HG03571 (cell line): Measurements from ENCODE around the gene TBC1D21.

ENCODE experiments used
- ATAC-seq: cut with Tn5 transposase; IDR thresholded peaks from one replicate; pipeline ENCODE4 v1.9.1; 2021; ENCODE audit not compliant: unreplicated experiment

TBC1D21 gene

DNA sequence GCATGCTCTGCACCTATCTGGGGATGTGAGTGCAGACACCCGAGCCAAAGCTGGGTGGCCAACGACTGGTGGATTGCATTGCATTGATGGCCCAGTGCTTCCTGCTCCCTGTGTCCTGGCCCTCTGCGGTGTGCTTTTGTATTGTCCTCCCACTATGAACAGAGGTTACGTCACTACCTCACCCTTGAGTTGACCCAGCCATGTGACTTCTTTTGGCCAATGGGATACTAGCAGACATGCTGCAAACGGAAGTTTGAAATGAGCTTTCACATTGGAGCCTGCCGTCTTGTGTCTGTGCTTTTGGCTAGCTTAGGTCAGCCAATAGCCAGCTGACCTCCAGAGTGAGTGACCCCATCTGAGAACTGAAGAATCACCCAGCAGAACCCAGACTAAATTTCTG, 15.3 kb upstream of the TBC1D21 start:
- ATAC-seq = no peak

DNA sequence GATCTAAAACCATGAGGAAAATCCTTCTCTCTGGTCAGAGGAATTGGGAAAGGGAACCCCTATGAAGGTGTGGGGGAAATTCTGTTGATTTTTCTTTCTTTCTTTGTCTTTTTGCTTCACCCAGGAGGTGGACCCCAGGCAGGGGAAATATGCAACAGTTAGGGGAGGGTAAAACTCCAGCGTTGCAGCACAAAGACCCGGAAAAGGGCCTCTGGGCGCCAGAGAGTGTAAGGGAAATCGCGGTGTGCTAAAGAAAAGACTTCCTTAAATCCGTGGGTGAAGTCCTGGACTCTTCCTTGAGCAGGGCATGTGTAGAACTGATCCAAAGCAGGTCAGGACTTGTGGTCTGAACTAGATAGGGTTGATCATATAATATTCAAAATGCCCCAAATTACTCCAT, 11.1 kb upstream of the TBC1D21 start:
- no peak for ATAC-seq

DNA sequence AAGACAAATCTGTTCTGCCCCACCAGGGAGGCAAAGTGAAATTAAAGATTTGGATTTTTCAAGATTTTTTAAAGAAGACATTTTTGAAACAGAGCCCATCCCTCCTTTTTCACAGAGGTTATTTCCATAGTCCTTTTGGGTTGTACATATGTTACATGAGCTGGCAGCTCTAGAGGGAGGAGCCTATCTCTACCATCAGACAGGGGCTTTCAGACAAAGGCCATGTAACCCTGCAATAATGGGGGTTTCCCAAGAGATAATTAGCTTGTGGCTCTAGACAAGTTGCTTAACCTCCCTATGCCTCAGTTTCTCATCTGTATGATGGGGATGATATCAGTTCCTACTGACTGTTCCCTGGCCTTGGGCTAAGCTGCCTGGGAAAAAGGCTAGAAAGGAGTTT, 8.0 kb upstream of the TBC1D21 start:
- ATAC-seq = no peak

DNA sequence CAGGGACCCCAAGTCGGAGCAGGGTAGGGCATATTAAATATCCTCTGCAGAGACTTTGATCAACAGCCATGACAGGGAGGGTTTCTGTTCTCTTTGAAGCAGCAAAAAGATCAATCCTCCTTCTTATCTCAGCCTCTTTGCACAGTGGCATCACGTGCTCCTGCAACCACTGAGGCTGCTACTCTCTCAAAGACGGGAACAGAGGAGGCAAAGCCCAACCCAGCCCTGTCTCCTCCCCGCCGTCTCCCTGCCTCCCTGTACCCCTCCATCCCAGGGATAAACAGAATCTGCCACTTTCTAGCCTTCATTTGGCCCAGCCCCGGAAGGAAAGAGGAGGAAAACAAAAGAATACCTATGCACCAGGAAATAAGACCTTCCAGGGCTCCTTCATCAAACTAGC, 7.5 kb upstream of the TBC1D21 start:
- no peak for ATAC-seq

DNA sequence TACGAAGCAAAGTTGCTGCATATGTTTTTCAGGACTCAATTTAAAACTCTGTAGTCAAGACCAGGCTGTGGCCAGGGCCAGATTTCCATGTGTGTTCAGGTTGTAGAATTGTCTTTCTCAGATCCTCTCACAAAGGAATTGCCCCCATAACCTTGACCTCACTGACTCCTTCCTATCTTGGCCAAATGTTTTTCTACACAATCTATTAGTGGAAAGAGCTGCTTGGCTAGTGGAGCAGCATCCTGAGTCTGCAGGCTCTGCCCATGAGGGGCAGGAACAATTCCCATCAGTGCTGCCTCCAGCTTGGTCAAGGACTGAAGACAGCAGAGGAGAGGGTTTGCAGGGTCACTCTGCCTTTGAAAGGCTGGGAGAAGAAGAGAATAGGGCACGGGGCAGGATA, 6.9 kb upstream of the TBC1D21 start:
- ATAC-seq = no peak

DNA sequence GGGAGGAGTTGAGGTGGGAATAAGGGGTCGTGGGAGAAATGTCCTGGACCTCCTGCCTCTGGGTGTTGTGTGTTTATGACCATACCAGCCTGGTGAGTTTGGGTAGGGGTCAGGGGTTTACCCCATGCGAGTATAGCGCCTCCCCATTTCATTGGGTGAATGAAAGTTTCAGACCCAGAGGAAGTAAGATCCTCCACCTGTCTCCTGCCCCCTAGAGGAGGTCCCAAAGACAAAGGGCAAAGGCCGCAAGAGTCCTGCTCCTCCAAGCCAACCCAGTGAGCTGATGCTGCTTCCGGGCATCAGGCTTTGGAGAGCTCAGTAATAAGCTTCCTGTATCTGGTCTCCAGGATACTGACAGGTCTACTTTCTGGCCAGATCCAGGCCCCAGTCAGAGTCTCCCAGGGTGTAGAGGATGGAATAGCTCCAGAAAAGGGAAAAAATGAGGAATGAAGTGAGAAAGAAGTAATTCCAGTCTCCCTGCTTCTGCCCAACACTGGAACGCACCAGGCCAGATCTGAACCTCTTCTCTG, 6.4 kb upstream of the TBC1D21 start:
- no peak for ATAC-seq

DNA sequence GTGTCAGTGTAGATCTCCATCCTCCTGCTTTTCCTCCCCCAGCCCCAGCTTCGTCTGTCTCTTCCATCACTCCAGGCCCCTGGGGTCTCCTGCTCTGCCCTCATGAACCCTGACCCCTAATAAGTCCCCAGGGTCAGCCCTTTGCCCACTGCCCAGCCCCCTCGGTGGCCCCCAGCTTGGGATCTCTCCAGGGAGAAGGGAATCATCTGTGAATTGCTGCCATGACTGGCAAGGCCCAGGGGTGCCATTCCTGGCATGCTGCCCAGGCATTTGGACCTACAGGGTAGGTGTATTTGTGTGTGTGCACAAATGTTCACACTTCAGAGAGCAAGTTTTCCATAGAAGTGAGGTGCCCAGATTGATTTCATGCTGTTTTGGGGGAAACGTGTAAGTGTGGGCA, 5.9 kb upstream of the TBC1D21 start:
- ATAC-seq = no peak

DNA sequence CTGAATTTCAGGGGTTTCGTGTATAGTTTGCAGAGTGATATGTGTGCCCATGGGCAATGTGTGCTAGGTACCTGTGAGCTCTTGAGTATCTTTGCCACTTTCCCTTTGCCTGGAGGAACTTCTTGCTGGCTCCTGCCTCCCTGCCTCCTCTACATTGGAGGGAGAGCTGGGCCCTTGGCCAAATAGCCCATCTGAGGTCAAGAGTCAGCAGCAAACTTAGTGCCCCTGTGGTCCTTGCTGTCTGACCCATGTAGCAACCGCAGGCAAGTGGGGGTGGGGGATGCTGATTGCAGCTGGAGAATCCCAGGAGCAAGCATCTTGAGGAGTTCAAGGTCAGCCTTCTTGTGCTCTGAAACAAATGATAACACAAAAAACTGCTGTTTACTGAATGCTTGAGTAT, 5.4 kb upstream of the TBC1D21 start:
- ATAC-seq = no peak

DNA sequence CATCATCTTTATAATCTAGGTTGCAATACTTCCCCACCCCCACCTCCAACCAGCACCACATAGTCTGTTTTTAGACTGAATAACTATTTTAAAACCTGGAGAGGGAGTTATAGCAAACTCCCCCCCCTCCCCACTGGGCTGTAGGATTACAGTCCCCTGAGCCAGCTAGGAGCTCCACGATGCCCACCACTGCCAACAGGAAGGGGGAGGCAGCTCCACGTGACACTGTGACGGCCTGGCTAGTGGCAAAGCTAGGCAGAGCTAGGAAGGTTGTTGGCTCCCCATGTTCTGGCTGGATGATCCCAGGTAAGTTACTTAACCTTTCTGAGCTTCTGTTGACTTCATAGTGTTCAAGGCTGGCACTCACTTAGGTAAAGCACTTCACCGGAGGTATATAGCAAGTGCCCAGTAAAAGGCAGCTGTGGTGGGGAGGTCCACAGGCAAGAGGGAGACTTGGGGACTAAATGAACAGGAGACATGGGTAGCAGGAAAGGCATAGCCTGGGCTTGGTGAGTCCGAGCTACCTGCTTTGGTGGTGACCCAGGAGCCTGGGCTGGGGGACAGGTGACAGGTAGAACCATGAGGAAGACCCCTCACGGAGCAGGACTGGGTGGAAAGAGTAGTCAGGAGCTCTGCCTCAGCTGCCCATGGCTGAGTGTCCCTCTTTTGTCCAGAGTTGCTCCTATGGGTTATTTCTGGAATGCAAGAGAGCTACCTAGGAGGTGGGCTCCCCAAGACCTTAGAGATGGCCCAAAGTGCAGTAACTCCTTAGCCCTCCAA, 4.0 kb upstream of the TBC1D21 start:
- ATAC-seq = no peak

DNA sequence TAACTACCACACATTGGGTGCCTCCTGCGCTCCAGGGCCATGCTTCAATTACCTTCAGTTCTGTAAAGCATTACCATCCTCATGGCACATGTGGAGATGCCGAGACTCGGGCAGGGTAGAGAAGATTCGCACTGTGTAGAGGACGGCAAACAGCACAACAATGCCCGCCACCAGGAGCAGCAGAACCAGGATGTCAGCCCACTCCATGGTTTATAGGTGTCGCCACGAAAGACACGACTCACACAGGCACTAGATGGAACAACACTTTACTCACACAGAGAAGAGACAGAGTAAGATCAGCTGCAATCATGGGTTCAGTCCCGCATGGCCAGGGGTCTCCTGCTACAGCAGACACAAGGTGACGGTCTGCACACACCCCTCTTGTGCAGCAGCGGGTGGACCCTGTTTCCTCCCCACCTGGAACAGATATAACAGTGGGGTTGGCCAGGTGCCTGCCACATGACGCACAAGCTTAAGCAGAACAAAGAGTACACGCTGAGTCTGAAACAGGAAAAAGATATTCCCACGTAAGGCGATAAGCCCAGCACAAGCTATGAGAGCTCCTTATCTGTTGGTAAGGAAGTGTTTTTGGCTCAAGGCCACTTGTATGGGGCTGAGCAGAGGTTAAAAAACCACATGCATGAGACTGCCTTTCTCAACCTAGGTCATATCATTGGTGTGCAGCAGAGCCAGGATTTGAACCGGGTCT, 2.5 kb upstream of the TBC1D21 start:
- no peak for ATAC-seq

DNA sequence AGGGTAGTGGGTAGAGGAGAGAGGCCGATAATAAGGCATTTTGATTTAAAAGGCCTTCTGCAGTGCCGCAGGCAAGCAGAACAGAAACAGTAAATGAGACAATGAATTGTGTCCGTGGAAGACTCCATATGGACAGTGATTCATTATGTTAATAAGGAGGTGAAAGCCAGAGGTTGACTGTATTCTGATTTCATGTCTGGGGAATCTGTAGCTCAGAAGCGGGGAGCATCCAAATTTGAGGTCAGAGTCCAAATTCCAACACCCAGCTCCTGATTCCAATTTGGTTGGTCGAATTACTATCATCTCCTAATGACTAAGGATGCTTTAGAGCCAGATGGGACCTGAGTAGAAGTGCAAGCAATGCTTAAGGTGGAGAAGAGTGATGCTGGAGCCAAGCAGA, 1.0 kb upstream of the TBC1D21 start:
- no peak for ATAC-seq

DNA sequence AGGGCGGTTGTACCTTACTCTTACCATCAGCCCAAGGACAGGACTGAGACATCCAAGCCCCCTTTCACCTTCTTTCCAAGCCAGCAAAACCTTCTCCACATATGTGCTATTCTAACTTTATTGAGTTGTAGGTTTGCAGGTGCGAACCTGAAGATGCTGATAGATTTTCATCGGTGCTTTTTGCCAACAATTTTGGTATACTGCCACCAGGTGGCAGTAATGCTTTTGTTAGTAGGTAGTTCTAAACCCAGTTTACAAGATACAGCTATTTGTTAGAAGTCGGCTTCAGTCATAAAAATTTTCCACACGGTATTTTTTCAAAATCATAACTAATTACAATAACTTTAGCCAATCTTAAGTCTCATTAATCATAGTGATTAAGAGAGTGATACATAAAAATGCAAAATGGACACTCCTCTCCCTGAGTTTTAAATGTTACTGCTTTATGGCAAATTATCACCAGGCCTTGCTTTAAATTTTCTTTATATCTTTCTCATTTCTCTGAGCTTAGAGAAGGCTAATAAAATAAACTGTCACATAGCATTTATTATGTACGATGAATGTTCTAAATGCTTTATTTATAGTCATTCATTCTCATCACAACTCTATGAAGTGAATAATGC, 636 bp downstream of the TBC1D21 start:
- no peak for ATAC-seq

DNA sequence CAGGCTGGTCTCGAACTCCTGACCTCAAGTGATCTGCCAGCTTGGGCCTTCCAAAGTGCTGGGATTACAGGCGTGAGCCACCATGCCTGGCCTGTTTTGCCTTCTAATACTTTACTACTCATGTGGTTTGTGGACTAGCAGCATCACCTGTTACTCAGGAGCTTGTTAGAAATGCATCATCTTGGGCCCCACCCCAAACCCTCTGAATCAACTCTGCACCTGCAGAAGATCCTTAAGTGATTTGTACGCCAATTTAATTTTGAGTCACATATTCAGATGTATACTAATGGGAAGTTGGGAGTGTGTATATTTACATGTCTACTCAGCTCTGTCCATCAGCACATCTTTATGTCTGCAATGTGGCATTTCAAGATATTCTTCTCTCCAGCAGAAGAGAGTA, 6.1 kb downstream of the TBC1D21 start:
- ATAC-seq = no peak

DNA sequence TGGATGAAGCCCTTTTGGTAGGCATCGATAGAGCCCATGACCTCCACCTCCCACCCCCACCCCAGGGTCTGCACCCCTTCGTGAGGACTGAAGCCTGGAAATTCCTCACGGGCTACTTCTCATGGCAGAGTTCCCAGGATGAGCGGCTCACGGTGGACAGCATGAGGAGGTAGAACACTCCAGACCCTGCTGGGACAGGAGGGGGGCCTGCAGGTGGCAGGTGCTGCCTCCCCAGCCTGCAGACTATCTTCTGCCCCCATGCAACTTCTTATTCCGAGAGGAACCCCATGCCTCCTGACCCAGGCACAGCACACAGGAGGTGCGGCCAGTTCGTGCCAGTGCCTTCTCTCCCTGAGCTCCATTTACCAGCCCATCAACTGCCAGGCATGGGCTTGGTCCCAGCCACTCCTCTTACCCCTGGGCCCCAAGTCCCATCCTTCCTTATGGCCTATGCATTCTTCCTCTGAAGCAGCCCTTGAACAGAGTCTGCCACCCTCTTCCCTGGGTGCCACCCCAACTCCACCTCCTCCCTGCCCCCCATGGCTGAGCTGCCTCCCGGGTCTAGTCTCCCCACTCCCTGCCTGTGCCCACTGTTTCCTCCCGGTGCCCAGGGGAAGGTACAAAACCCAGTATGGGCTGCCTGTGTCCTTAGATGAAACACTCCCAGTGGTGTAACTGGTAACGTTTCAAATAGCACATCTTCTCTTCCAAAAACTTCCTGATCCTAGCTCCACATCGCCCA, 8.4 kb downstream of the TBC1D21 start:
- ATAC-seq = no peak

DNA sequence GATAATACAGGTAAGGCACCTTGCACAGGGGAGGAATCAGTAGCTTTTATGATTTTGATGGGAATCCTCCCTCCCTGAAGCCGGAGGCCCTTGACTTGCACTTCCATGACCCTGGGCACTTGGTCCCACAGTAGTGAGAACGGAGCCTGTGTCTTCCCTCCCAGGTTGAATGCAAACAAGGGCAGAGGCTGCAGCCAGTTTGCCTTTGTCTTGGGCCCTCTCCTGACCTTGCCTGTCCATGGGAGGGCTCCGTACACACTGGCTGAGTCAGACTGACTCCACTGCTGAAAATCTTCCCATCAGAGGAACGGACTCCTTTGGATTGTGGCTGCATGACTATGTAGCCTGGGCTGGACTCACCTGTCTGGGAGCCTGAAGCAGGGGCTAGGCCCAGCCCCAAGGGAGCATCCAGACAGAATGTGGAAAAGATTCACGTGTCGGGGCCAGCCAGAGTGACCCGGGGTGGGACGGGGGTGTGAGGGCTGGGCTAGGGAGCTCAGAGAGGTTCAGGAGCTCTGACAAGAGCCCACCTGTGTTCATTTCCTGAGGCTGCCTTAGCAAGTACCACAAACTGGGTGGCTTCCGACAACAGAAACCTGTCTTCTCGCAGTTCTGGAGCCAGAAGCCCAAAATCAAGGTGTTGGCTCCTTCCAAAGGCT, 9.5 kb downstream of the TBC1D21 start:
- no peak for ATAC-seq

DNA sequence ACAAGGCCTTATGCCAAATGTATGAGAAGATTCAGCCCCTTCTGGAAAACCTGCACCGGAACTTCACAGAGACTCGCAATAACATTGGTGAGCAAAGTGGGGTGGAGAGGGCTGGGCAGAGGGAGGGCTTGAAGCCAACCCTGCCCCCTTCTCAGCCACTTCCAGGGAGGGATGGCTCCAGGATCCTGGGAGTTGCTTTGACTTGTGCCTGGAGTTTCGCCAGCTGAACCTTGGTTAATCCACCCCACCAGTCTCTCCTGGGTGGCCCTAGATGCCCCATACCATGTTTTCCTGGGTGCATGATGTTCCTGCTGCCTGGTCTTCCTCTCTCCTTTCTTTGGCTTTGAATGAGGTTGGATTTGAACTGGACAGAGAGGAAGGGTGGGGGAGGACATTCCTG, 10.8 kb downstream of the TBC1D21 start:
- no peak for ATAC-seq

DNA sequence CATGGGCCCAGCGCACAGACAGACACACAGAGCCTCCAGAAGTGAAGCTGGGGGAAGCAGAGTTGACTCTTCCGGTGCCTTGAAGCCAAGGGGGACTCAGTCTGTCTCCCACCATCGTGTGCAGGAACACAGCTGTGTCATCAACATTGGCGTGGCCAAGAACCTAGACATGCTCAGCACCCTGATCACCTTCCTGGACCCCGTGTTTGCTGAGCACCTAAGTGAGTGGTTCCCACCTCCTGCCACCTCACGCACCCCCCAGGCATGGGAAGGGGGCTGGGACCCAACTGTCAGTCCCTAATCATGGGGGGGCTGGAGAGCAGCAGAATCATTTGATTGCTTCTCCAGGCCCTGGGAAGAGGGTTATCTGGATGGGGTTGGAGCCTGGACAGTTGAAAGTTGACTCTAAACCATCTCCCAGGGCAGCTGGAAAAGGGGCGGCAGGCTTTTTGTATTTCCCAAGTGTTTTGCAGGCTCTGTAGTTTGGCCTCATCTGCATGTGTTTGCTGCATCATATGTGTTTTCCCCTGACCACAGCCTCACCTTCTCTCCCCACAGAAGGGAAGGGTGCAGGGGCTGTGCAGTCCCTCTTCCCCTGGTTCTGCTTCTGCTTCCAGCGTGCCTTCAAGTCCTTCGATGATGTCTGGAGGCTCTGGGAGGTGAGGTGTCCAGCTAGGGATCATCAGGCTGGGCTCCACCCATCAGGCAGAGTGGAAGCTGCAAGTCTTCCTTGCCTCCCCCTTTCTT, 12.8 kb downstream of the TBC1D21 start:
- ATAC-seq = no peak

DNA sequence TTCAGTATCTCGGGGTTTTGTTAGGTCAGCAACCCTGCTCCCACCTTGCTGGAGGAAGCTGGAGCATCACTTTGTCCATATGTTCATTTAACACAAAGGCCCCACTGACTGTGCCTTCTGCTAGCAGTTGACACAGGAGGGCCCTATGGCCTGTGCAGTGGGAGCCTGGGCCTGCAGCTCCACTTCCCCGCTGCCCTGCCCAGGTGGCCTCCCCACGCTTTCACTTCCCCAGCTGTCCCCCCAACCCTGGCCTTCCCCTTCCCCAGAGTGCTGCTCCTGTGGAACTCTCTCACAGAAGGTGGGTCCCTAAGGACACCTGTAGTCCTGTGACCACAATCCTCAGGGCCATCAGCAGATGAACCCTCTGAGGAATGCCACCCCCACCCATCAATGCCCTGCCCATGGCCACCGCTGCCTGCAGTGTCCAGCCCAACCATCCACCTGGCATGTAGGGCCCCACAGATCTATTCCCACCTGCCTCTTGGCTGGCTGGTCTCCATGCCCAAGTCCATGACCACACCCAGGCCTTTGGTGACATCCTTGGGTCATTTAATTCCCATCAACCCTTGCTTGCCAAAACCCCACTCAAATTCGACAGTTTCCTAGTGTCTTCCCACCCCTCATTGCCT, 13.5 kb downstream of the TBC1D21 start:
- no peak for ATAC-seq

DNA sequence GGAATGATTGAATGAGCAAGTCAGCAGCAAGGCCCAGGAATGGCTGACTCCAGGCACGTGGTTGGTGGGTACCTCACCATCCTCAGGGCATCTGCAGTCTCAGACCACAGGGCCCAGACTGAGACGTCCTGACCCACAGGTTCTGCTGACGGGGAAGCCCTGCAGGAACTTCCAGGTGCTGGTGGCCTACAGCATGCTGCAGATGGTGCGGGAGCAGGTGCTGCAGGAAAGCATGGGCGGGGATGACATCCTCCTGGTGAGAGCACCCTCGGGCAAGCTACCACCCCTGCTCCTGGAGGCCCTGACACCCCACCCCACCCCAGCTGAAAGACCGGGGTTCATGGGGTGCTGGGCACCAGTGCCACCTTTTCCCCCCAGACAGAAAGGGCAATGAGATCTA, 14.1 kb downstream of the TBC1D21 start:
- ATAC-seq = no peak
